SK-N-SH (cell line): ENCODE measurements around the gene ST6GALNAC1.
A peak's percentile ranks its signal among the peaks of the same experiment; 100 is the strongest.

Experiments
- CTCF ChIP-seq: fragments of 200-600 bp; sonication (generic); IDR thresholded peaks from 2 replicates; pipeline ENCODE4 v1.6.1; 2017; ENCODE audit warnings: antibody characterized with exemption, mild to moderate bottlenecking, moderate library complexity
- EP300 ChIP-seq, 2 experiments: IDR thresholded peaks; 2 replicates each; pipeline versions ENCODE4 v1.4.0 to v1.6.1; 2012; ENCODE audit warnings: borderline replicate concordance in 1 of 2, low read depth in 1 of 2, low read length in 1 of 2
- GABPA ChIP-seq: IDR thresholded peaks from 2 replicates; pipeline ENCODE4 v1.4.0; 2012; ENCODE audit warnings: low read depth, mild to moderate bottlenecking
- RAD21 ChIP-seq: IDR thresholded peaks from 2 replicates; pipeline ENCODE4 v1.6.1; 2012; ENCODE audit warnings: mild to moderate bottlenecking, low read length
- REST ChIP-seq: IDR thresholded peaks from 2 replicates; pipeline ENCODE4 v1.6.1; 2012; ENCODE audit warnings: mild to moderate bottlenecking, low read depth, low read length, moderate library complexity
- RFX5 ChIP-seq: IDR thresholded peaks from 2 replicates; pipeline ENCODE4 v1.6.1; 2012; ENCODE audit warnings: mild to moderate bottlenecking, improper control_type of control experiment, low read length
- YY1 ChIP-seq: IDR thresholded peaks from 2 replicates; pipeline ENCODE4 v1.4.0; 2012; ENCODE audit warnings: low read depth, mild to moderate bottlenecking
- TF ChIP-seq, protein P1 (sequence below): fragments of 150-350 bp; IDR thresholded peaks from 2 replicates; pipeline ENCODE4 v1.6.1; 2017; ENCODE audit warnings: antibody characterized with exemption, low read length, low read depth, borderline replicate concordance

- TF ChIP-seq EP300 (IDR thresholded peaks at IDR 0.05; ENCODE audit: borderline replicate concordance in 1 of 2, low read depth in 1 of 2, low read length in 1 of 2) (peak in 1 of 2 experiments; percentile 63; a peak in 1 of 4 replicates), CTCF (no peak), RFX5 (no peak), RAD21 (peak; percentile 14; the same call in 1 of the 2 replicates), GABPA (no peak), YY1 (no peak), REST (no peak)
- TF ChIP-seq, protein P1, sequence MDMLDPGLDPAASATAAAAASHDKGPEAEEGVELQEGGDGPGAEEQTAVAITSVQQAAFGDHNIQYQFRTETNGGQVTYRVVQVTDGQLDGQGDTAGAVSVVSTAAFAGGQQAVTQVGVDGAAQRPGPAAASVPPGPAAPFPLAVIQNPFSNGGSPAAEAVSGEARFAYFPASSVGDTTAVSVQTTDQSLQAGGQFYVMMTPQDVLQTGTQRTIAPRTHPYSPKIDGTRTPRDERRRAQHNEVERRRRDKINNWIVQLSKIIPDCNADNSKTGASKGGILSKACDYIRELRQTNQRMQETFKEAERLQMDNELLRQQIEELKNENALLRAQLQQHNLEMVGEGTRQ = no peak
Observed at GRCh38 chr17:76659928-76660655, 16.5 kb upstream of the ST6GALNAC1 start.
